SK-N-SH (cell line): ENCODE data around the gene STARD7.

ENCODE experiments used
- EP300 ChIP-seq, 2 experiments: IDR thresholded peaks; 2 replicates each; pipeline versions ENCODE4 v1.4.0 to v1.6.1; 2012; ENCODE audit warnings: borderline replicate concordance in 1 of 2, low read depth in 1 of 2, low read length in 1 of 2
- SIN3A ChIP-seq: IDR thresholded peaks from 2 replicates; pipeline ENCODE4 v1.6.1; 2012; ENCODE audit warnings: low read depth, mild to moderate bottlenecking, low read length, moderate library complexity, borderline replicate concordance
- SMC3 ChIP-seq: IDR thresholded peaks from 2 replicates; pipeline ENCODE4 v1.6.1; 2012; ENCODE audit warnings: low read depth, low read length, improper control_type of control experiment
- TF ChIP-seq, protein P1 (sequence below): fragments of 200-600 bp; sonication (generic); IDR thresholded peaks from 2 replicates; pipeline ENCODE4 v1.6.1; 2017; ENCODE audit warnings: antibody characterized with exemption, mild to moderate bottlenecking, moderate library complexity
- TF ChIP-seq, protein P2 (sequence below): IDR thresholded peaks from 2 replicates; pipeline ENCODE4 v1.6.1; 2012; ENCODE audit warnings: mild to moderate bottlenecking, low read depth, low read length, moderate library complexity

DNA sequence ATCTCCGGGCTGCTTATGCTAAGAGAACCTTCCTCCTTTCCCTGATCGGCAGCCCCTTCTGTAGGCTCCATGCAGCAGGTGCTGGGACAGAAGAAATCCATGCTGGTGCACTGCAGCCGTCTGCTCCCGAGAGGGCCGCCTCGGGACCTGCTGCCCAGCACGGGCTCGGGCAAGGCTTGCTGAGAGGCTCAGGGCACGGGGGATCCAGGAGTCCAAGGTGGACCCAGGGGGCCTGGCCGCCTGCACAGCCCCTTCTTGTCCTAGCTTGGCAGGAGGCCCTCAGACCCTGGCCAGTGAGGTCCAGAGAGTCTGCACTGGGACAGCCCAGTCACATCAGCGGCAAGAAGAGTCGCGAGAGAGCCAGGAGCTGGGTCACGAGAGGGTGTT is 50.1 kb downstream of the STARD7 start:
- TF ChIP-seq, protein P1, sequence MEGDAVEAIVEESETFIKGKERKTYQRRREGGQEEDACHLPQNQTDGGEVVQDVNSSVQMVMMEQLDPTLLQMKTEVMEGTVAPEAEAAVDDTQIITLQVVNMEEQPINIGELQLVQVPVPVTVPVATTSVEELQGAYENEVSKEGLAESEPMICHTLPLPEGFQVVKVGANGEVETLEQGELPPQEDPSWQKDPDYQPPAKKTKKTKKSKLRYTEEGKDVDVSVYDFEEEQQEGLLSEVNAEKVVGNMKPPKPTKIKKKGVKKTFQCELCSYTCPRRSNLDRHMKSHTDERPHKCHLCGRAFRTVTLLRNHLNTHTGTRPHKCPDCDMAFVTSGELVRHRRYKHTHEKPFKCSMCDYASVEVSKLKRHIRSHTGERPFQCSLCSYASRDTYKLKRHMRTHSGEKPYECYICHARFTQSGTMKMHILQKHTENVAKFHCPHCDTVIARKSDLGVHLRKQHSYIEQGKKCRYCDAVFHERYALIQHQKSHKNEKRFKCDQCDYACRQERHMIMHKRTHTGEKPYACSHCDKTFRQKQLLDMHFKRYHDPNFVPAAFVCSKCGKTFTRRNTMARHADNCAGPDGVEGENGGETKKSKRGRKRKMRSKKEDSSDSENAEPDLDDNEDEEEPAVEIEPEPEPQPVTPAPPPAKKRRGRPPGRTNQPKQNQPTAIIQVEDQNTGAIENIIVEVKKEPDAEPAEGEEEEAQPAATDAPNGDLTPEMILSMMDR = no peak
- TF ChIP-seq SIN3A (no peak), SMC3 (no peak), EP300 (IDR thresholded peaks at IDR 0.05; ENCODE audit: borderline replicate concordance in 1 of 2, low read depth in 1 of 2, low read length in 1 of 2) (no peak)
- TF ChIP-seq, protein P2, sequence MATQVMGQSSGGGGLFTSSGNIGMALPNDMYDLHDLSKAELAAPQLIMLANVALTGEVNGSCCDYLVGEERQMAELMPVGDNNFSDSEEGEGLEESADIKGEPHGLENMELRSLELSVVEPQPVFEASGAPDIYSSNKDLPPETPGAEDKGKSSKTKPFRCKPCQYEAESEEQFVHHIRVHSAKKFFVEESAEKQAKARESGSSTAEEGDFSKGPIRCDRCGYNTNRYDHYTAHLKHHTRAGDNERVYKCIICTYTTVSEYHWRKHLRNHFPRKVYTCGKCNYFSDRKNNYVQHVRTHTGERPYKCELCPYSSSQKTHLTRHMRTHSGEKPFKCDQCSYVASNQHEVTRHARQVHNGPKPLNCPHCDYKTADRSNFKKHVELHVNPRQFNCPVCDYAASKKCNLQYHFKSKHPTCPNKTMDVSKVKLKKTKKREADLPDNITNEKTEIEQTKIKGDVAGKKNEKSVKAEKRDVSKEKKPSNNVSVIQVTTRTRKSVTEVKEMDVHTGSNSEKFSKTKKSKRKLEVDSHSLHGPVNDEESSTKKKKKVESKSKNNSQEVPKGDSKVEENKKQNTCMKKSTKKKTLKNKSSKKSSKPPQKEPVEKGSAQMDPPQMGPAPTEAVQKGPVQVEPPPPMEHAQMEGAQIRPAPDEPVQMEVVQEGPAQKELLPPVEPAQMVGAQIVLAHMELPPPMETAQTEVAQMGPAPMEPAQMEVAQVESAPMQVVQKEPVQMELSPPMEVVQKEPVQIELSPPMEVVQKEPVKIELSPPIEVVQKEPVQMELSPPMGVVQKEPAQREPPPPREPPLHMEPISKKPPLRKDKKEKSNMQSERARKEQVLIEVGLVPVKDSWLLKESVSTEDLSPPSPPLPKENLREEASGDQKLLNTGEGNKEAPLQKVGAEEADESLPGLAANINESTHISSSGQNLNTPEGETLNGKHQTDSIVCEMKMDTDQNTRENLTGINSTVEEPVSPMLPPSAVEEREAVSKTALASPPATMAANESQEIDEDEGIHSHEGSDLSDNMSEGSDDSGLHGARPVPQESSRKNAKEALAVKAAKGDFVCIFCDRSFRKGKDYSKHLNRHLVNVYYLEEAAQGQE = no peak
